CD4-positive, alpha-beta T cell treated with Interleukin-15 for 4 hours (primary cell): ENCODE results near the gene ARID4B.
"Not testable (repeated sequence)": the region's sequence is repeated elsewhere in the genome, so short reads cannot be mapped to it uniquely, and the experiment has no call there.

Source experiments
- DNase-seq: peaks from one replicate; pipeline ENCODE4 v3.0.0-alpha.2; 2020; ENCODE audit warnings: low spot score

ARID4B gene

GRCh38 chr1:235160383-235160956 is 167.5 kb downstream of the ARID4B start:
- peak; percentile 55 for DNase-seq

DNA sequence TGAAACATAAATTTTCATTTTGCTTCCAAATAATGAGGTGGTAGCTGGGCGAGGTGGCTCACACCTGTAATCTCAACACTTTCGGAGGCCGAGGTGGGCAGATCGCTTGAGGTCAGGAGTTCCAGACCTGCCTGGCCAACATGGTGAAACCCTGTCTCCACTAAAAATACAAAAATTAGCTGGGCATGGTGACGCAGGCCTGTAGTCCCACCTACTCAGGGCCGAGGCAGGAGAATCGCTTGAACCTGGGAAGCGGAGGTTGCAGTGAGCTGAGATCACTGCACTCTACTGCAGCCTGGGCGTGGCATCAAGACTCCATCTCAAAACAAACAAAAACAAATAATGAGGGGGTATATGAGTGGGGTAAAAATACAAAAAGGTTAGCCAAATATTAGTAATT is 168.0 kb downstream of the ARID4B start:
- not testable (repeated sequence) for DNase-seq

GRCh38 chr1:235159284-235159683 is 168.7 kb downstream of the ARID4B start:
- not testable (repeated sequence) for DNase-seq

DNA sequence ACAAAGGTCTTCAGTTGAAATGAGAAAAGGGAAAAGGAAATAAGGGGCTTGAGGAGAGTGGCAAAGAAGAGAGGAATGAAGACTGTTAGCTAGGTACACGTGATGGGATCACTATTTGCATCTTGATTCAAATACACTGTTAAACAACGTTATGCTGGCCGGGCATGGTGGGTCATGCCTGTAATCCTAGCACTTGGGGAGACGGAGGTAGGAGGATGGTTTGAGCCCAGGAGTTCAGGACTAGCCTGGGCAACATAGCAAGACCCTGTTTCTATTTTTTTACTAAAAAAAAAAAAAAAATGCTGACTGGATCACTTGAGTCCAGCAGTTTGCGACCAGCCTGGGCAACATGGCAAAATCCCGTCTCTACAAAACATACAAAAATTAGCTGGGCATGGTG is 169.3 kb downstream of the ARID4B start:
- DNase-seq: no peak

DNA sequence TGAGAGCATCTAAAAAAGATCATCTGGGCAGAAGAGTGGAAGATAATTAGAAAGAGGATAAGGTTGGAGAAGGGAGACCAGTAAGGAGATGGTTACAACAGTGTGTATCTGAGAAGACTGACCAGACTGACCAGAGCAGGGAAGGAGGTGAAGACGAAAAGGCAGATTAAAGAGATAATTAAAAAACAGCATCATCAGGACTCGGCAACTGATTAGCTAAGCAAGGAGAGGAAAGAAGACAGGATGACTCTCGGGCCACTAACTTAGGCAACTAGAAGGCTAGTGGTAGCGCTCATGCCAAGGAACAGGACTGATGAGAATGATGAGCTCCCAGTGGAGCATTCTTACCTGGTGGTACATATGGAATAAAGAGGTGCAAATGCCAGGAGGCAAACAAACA is 170.8 kb downstream of the ARID4B start:
- DNase-seq: no peak

- DNase-seq: no peak
Observed at GRCh38 chr1:235156740-235157139, 171.2 kb downstream of the ARID4B start.

- no peak for DNase-seq
Observed at GRCh38 chr1:235156265-235156664, 171.7 kb downstream of the ARID4B start.

DNA sequence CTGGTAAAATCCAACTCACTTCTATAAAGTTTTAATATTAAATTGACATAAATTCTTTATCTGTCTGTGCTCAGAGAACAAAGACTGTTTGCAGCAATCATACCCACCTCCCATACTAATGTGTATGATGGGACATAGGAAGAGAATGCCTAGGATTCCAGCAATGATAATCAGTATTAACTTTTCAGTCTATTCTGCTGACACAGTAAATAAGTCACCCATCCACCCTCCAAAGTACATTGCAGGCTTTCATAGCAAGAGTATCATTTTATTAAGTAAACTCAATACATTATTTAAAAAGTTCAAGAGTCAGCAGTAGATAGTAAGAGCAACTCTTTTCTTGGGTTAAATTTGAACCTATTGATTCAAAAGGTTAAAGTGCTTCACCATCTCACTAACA is 175.7 kb downstream of the ARID4B start:
- DNase-seq: no peak

DNA sequence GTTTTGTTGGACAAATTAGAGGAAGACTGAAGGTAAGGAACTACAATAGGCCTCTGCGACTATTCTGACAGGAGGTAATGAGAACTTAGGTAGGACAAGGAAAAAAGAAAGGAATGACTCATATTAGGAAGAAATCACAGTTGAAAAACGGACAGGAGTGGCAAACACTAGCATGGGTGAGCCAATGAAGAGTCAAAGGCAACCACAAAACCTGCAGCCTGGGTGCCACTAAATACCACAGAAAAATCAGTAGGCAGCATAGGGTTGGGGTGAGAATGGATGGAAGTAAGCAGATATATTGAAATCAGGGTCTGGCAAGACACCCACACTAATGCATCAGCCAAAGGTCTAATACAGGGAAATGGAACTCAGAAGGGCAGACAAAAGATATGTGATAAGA is 176.9 kb downstream of the ARID4B start:
- DNase-seq: no peak

DNA sequence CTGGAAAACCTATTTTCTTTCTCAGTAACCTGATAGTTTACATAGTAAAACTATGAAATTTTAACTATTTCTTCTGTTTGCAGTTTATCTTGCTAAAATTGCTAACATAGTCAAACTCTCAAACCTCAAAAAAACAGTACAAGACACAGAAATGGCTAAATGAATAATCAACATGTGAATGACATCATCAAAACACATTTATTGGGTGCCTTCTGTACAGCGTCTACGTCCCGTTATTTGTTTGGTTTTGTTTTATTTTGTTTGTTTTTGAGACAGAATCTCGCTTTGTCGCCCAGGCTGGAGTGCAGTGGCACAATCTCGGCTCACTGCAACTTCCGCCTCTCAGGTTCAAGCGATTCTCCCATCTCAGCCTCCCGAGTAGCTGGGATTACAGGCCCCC is 178.2 kb downstream of the ARID4B start:
- no peak for DNase-seq

DNA sequence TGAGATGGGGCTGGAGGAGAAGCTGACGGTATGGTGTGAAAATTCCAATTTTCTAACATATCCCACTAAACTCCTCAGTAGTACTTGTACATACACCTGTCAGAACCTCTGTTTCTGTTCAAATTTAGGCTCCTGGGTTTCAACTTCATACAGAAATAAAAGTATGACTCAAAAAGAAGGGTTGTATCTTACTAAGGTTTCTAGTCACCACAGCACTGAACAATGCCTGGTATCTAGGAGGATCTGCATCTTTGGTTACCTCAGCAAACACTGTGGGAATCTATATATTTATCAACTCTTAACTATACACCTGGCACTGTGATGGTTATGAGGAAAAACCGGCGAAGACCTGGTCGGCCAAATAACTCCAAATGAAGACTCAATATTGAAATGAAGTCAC is 180.7 kb downstream of the ARID4B start:
- DNase-seq: no peak

DNA sequence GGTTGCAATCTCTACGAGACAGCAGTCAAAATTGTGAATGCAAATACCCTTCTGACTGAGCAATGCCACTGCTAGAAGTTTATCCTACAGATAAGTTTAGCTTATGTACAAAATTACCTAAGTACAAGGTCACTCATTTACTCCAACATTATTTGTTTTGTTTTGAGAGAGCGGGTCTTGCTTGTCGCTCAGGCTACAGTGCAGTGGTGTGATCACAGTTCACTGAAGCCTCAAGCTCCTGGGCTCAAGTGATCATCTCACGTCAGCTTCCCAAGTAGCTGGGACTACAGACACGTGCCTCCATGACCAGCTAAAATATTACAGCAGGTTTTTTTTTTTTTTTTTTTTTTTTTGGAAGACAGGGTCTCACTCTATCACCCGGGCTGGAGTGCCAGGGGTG is 182.3 kb downstream of the ARID4B start:
- DNase-seq: no peak

DNA sequence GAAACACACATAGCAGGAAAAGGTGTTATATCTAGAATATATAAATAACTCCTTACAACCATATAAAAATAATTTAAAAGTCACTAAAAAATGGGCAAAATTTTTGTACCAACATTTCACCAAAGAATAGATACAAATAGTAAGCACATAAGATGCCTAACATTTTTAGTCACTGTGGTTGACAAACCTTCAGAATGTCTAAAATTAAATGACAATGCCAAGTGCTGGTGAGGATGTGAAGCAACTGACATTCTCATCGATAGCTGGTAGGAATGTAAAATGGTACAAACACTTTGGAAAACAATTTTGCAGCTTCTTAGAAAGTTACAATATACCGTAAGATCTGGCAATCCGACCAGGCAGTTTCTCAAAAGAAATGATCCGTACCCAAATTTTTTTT is 185.0 kb downstream of the ARID4B start:
- no peak for DNase-seq

- DNase-seq: no peak
Observed at GRCh38 chr1:235139315-235139714, 188.7 kb downstream of the ARID4B start.

DNA sequence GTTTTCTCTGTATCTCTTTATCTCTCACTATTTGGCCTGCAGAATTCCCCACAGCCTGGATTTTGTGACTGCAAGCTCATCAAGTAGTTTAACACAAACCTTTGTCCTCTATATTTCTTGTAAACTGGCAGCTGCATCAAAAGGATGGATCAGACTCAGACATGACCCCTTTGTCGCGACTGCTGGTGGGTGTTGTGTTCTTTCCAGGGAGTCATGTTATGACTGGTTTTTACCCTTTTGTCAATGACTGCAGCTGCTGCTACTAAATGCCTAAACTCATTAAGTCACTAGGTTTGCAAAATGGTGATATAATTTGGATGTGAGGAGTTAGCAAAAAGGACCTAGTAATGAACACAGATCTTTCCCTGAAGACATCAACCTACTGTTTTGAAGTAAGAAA is 189.2 kb downstream of the ARID4B start:
- no peak for DNase-seq

DNA sequence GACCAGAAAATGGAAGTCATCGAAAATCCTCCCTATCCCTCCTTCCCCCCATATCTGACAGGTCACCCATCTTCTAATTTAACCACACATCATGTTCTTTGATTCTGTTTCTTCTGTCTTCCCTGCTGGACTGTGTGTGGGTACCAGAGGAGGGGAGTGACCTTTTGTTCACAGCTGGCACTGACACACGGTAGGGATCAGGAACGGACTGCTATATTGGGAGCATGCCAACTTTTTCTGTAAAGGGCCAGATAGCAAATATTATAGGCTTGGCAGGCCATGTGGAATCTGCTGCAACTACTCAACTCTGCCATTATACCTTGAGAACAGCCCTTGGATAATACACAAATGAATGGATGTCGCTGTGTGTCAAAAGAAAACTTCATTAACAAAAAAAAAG is 191.9 kb downstream of the ARID4B start:
- no peak for DNase-seq

GRCh38 chr1:235134171-235134570 is 193.8 kb downstream of the ARID4B start:
- DNase-seq: no peak

- DNase-seq: no peak
Observed at GRCh38 chr1:235133086-235133485, 194.9 kb downstream of the ARID4B start.

- no peak for DNase-seq
Observed at GRCh38 chr1:235131961-235132360, 196.0 kb downstream of the ARID4B start.

GRCh38 chr1:235130766-235131270 is 197.2 kb downstream of the ARID4B start:
- DNase-seq: no peak

DNA sequence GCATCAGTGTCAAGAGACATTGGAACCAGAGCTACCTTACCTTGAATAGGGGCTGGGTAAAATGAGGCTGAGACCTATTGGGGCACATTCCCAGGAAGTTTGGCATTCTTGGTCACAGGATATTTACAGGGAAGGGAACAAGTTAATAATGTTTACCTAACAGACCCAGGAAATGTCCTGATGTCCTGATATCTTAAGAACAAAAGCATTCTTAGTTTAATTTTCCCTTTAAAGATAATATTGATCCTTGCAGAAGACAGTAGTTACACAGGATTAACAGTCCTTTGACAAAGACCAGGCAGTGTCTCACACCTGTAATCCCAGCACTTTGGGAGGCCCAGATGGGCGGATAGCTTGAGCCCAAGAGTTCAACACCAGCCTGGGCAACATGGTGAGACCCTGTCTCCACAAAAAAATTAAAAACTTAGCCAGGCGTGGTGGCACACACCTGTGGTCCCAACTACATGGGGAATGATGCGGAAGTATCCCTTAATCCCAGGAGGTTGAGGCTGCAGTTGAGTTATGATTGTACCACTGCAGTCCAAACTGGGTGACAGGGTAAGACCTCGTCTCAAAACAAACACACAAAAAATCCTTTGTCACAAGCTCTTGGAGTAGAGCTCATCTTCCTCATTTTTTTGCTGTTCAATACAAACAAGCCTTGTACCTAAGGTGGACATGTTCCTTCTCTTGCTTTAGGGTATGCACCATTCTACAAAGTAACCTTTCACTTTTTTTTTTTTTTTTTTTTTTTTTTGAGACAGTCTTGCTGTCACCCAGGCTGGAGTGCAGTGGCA is 198.0 kb downstream of the ARID4B start:
- DNase-seq: no peak

DNA sequence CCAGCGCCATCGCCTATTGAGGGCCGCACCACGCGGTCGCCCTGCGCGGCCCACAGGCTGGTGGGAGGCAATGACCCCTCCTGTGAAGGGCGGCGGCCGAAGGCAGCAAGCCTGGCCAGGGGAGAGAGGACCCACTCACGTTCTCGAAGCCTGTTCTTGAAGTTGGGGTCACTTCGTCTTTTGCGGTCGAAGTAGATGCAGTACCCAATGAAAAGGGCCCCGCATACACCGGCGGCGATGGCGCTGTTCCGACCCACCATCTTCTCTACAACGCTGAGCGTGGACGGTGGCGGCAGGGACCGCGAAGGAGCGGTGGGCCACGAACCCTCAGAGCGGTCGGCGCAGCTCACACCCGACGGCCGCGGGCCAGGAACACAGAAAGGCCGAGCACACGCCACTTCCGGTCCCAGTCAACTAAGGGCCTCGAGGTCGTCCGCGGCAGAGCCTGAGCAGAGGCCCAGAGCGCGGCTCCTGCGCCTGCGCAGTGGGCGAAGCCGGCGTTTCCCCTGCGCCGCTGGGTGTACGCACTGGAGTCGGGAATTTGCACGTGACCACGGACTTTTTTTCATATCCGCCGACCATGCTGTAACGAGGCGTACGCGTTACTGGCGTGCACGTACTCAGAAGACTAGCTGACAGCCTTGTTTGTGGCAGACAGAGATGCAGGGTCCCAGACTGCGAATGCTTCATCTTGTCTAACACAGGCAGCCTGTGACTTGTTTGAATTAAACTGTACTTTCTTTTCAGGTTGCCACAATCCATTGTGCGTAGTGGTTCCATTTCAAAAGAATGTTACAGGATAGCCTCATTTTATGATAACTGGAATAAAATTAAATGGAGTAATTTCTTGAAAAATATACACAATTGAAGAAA is 199.3 kb downstream of the ARID4B start, which contains the start of gene TOMM20:
Gene TOMM20, minus strand, starts transcription at position 382 of the 873 bp plus-strand sequence. Its CDS starts 122 bp downstream, at position 260.
- peak; percentile 95 for DNase-seq
